ENCODE results near the gene RERE.

The RERE gene

DNA sequence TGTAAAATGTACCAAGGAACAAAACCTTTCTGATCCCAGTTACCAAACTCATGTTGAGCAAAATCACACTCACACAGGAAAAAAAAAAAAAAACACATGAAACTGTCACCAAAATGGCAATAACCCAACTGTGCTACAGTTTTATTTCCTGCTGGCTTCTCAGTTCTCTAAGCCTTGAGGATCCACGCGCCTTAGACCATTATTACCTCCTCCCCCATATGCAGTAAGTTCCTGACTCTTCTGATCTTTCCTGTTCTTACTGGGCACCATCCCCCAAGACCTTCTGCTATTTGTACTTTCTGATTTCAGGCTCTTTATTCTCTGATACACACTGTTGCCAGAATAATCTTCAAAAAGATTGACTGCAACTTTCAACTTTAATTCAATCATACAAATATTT is 419.9 kb downstream of the RERE start:
- H3K23ac ChIP-seq (ENCODE audit: low read depth, low read length, poor library complexity): no peak overlapping the region
- no peak overlapping the region for H4K8ac ChIP-seq (ENCODE audit: low read depth, low read length)
- no CpG with 5 or more reads among the region's 2 CpGs for WGBS, 2 donors (ENCODE audit: extremely low coverage in 2 of 2, insufficient read length in 2 of 2, insufficient replicate concordance in 1 of 2)
- H3K4ac ChIP-seq (ENCODE audit: low read length): no peak overlapping the region
- H3K79me1 ChIP-seq (ENCODE audit: low read depth, low read length): peaks cover 4% of the 10 kb centered on the region
- no peak overlapping the region for H2BK12ac ChIP-seq (ENCODE audit: low read length)
- H3K9me3 ChIP-seq (replicated peaks in 1 of 2; ENCODE audit: control insufficient read depth in 2 of 2, insufficient read depth in 1 of 2, low read depth in 1 of 2, low read length in 2 of 2): peaks cover 0 to 11% of the 10 kb centered on the region in 2 donors
- no peak overlapping the region for H3K4me3 ChIP-seq (ENCODE audit: low read length in 2 of 2)
- H3K9ac ChIP-seq (ENCODE audit: low read depth, low read length, poor library complexity): no peak overlapping the region
- peaks cover 17 to 24% of the 10 kb centered on the region in 2 donors for H3K4me1 ChIP-seq (ENCODE audit: control insufficient read depth in 2 of 2, insufficient read depth in 1 of 2, low read depth in 1 of 2, low read length in 2 of 2)
- H3K18ac ChIP-seq (ENCODE audit: low read length): no peak overlapping the region
- no peak overlapping the region for H3K14ac ChIP-seq (ENCODE audit: low read length)
- H3K36me3 ChIP-seq (replicated peaks in 1 of 2; ENCODE audit: control insufficient read depth in 2 of 2, insufficient read depth in 2 of 2, low read length in 2 of 2): peaks cover 4 to 67% of the 10 kb centered on the region in 2 donors
- no peak overlapping the region for H2BK120ac ChIP-seq (ENCODE audit: low read depth, low read length)
- peak overlapping the region; percentile 82 for H3K27ac ChIP-seq (replicated peaks; ENCODE audit: low read length)
- H2BK5ac ChIP-seq (ENCODE audit: low read length): no peak overlapping the region
- no peak overlapping the region for H3K4me2 ChIP-seq (ENCODE audit: insufficient read depth, low read length, poor library complexity, severe bottlenecking)
- DNase-seq (ENCODE audit: low spot score): no peak
- H2AK5ac ChIP-seq (ENCODE audit: low read depth, low read length): no peak overlapping the region
- H2AFZ ChIP-seq (ENCODE audit: low read length): no peak overlapping the region
- no peak overlapping the region for H2BK15ac ChIP-seq (ENCODE audit: low read length)
- H3K27me3 ChIP-seq (ENCODE audit: control insufficient read depth in 3 of 3, insufficient read depth in 3 of 3, low read depth in 1 of 3, low read length in 3 of 3): peaks cover 0 to 1% (median 0%) of the 10 kb centered on the region in 3 experiments
- H4K91ac ChIP-seq (ENCODE audit: low read depth, low read length, poor library complexity): no peak overlapping the region

DNA sequence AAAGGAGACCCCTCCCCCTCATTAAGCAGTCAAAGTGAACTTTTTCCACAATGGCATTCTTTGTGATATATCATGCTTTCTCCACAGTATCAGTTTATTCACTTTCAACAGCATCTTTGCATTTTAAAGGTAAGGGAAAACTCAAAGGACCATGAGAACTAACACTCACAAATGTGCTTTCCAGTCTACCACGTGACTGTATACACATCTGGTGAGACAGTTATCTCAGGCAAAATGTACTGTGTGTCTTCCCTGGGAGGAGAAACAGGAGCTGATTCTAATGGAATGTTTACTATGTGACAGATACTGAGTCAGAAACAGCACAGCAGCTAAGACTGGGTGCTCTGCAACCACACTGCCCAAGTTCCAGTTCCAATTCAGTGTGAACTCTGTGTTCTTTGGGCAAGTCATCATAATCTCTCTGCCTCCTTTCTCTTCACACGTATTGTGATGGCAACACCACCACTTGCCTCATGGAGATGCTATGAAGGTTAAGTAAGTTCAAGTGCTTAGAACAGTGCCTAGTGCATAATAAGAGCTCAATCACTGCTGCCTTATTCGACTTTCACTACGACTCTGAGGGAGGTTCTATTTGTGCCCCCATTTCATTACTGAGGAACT is 420.5 kb downstream of the RERE start:
- Histone ChIP-seq H3K4me2 (ENCODE audit: insufficient read depth, low read length, poor library complexity, severe bottlenecking) (no peak overlapping the region), H3K27me3 (ENCODE audit: control insufficient read depth in 3 of 3, insufficient read depth in 3 of 3, low read depth in 1 of 3, low read length in 3 of 3) (no peaks in the 10 kb centered on the region), H2AK5ac (ENCODE audit: low read depth, low read length) (no peak overlapping the region), H3K36me3 (replicated peaks in 1 of 2; ENCODE audit: control insufficient read depth in 2 of 2, insufficient read depth in 2 of 2, low read length in 2 of 2) (peaks cover 0 to 67% of the 10 kb centered on the region in 2 donors), H3K9ac (ENCODE audit: low read depth, low read length, poor library complexity) (no peak overlapping the region), H3K4ac (ENCODE audit: low read length) (no peak overlapping the region), H3K79me1 (ENCODE audit: low read depth, low read length) (peaks cover under 1% of the 10 kb centered on the region), H3K9me3 (replicated peaks in 1 of 2; ENCODE audit: control insufficient read depth in 2 of 2, insufficient read depth in 1 of 2, low read depth in 1 of 2, low read length in 2 of 2) (peaks cover 0 to 8% of the 10 kb centered on the region in 2 donors), H2AFZ (ENCODE audit: low read length) (no peak overlapping the region), H2BK120ac (ENCODE audit: low read depth, low read length) (no peak overlapping the region), H2BK15ac (ENCODE audit: low read length) (no peak overlapping the region), H3K14ac (ENCODE audit: low read length) (no peak overlapping the region), H4K8ac (ENCODE audit: low read depth, low read length) (no peak overlapping the region), H2BK12ac (ENCODE audit: low read length) (no peak overlapping the region), H3K4me3 (ENCODE audit: low read length in 2 of 2) (no peak overlapping the region), H3K23ac (ENCODE audit: low read depth, low read length, poor library complexity) (no peak overlapping the region), H4K91ac (ENCODE audit: low read depth, low read length, poor library complexity) (no peak overlapping the region), H2BK5ac (ENCODE audit: low read length) (no peak overlapping the region), H3K18ac (ENCODE audit: low read length) (no peak overlapping the region), H3K4me1 (ENCODE audit: control insufficient read depth in 2 of 2, insufficient read depth in 1 of 2, low read depth in 1 of 2, low read length in 2 of 2) (peaks cover 17 to 24% of the 10 kb centered on the region in 2 donors), H3K27ac (replicated peaks; ENCODE audit: low read length) (peak overlapping the region; percentile 82)
- no CpG with 5 or more reads among the region's 4 CpGs for WGBS, 2 donors (ENCODE audit: extremely low coverage in 2 of 2, insufficient read length in 2 of 2, insufficient replicate concordance in 1 of 2)
- DNase-seq (ENCODE audit: low spot score): no peak

DNA sequence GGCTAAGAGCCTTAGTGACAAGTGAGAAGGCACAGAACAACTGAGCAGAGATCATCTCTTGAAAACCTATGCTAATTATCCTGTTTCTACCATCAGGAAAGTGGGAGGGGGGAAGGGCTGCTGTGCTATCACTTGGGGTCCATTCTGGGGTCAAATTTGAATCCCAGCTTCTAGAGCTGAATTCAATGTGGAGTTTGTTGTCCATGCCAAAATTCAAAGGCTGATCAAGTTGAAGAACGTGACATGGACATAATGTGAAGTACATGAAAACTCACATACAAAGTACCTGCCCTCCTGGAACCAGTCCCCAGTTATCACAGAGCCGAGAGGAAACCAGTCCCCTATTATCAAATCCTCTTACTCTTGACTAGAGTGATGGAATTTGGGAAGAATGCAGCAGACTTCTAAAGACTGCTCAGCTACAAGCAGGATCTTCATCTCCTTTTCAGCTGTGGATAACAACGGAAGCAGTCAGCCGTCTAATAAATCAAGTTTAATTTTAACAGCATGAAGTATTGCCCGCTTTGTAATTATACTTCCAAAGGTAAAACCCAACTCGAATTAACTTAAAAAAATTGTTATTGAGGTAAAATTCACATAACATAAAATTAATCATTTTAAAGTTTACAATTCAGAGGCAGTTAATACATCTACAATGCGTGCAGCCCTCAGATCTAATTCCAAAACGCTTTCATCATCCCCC is 421.2 kb downstream of the RERE start:
- no peak overlapping the region for H3K4me2 ChIP-seq (ENCODE audit: insufficient read depth, low read length, poor library complexity, severe bottlenecking)
- peaks cover under 1% of the 10 kb centered on the region for H3K79me1 ChIP-seq (ENCODE audit: low read depth, low read length)
- no peak overlapping the region for H2BK15ac ChIP-seq (ENCODE audit: low read length)
- no peaks in the 10 kb centered on the region for H3K27me3 ChIP-seq (ENCODE audit: control insufficient read depth in 3 of 3, insufficient read depth in 3 of 3, low read depth in 1 of 3, low read length in 3 of 3)
- no CpG with 5 or more reads among the region's 8 CpGs for WGBS, 2 donors (ENCODE audit: extremely low coverage in 2 of 2, insufficient read length in 2 of 2, insufficient replicate concordance in 1 of 2)
- H3K18ac ChIP-seq (ENCODE audit: low read length): no peak overlapping the region
- H2BK12ac ChIP-seq (ENCODE audit: low read length): no peak overlapping the region
- DNase-seq (ENCODE audit: low spot score): peak; percentile 74
- no peak overlapping the region for H3K23ac ChIP-seq (ENCODE audit: low read depth, low read length, poor library complexity)
- no peak overlapping the region for H4K8ac ChIP-seq (ENCODE audit: low read depth, low read length)
- no peak overlapping the region for H2AK5ac ChIP-seq (ENCODE audit: low read depth, low read length)
- no peak overlapping the region for H2BK120ac ChIP-seq (ENCODE audit: low read depth, low read length)
- H2AFZ ChIP-seq (ENCODE audit: low read length): no peak overlapping the region
- H3K27ac ChIP-seq (replicated peaks; ENCODE audit: low read length): peak overlapping the region; percentile 94
- H4K91ac ChIP-seq (ENCODE audit: low read depth, low read length, poor library complexity): no peak overlapping the region
- peaks cover 17 to 24% of the 10 kb centered on the region in 2 donors for H3K4me1 ChIP-seq (ENCODE audit: control insufficient read depth in 2 of 2, insufficient read depth in 1 of 2, low read depth in 1 of 2, low read length in 2 of 2)
- no peak overlapping the region for H3K9ac ChIP-seq (ENCODE audit: low read depth, low read length, poor library complexity)
- H3K36me3 ChIP-seq (replicated peaks in 1 of 2; ENCODE audit: control insufficient read depth in 2 of 2, insufficient read depth in 2 of 2, low read length in 2 of 2): peaks cover 0 to 65% of the 10 kb centered on the region in 2 donors
- no peak overlapping the region for H3K4me3 ChIP-seq (ENCODE audit: low read length in 2 of 2)
- no peak overlapping the region for H2BK5ac ChIP-seq (ENCODE audit: low read length)
- no peak overlapping the region for H3K14ac ChIP-seq (ENCODE audit: low read length)
- H3K4ac ChIP-seq (ENCODE audit: low read length): no peak overlapping the region
- H3K9me3 ChIP-seq (replicated peaks in 1 of 2; ENCODE audit: control insufficient read depth in 2 of 2, insufficient read depth in 1 of 2, low read depth in 1 of 2, low read length in 2 of 2): peaks cover 0 to 8% of the 10 kb centered on the region in 2 donors

- peaks cover 0 to 67% of the 10 kb centered on the region in 2 donors for H3K36me3 ChIP-seq (replicated peaks in 1 of 2; ENCODE audit: control insufficient read depth in 2 of 2, insufficient read depth in 2 of 2, low read length in 2 of 2)
Observed at GRCh38 chr1:8395433-8395866, 422.0 kb downstream of the RERE start.

More at GRCh38 chr1:8395433-8395866, 422.0 kb downstream of the RERE start:
- H2AFZ ChIP-seq (ENCODE audit: low read length): no peak overlapping the region
- peak overlapping the region; percentile 94 for H3K27ac ChIP-seq (replicated peaks; ENCODE audit: low read length)
- H2BK12ac ChIP-seq (ENCODE audit: low read length): no peak overlapping the region
- H4K8ac ChIP-seq (ENCODE audit: low read depth, low read length): no peak overlapping the region
- DNase-seq (ENCODE audit: low spot score): no peak
- H3K23ac ChIP-seq (ENCODE audit: low read depth, low read length, poor library complexity): no peak overlapping the region
- no peak overlapping the region for H3K9ac ChIP-seq (ENCODE audit: low read depth, low read length, poor library complexity)
- H3K4me1 ChIP-seq (ENCODE audit: control insufficient read depth in 2 of 2, insufficient read depth in 1 of 2, low read depth in 1 of 2, low read length in 2 of 2): peaks cover 17 to 24% of the 10 kb centered on the region in 2 donors
- H3K18ac ChIP-seq (ENCODE audit: low read length): no peak overlapping the region
- H3K27me3 ChIP-seq (ENCODE audit: control insufficient read depth in 3 of 3, insufficient read depth in 3 of 3, low read depth in 1 of 3, low read length in 3 of 3): no peaks in the 10 kb centered on the region
- H2BK5ac ChIP-seq (ENCODE audit: low read length): no peak overlapping the region
- H3K4me2 ChIP-seq (ENCODE audit: insufficient read depth, low read length, poor library complexity, severe bottlenecking): no peak overlapping the region
- H3K4me3 ChIP-seq (ENCODE audit: low read length in 2 of 2): no peak overlapping the region
- H2BK120ac ChIP-seq (ENCODE audit: low read depth, low read length): no peak overlapping the region
- peaks cover 2% of the 10 kb centered on the region for H3K79me1 ChIP-seq (ENCODE audit: low read depth, low read length)
- H2AK5ac ChIP-seq (ENCODE audit: low read depth, low read length): no peak overlapping the region
- peaks cover 0 to 8% of the 10 kb centered on the region in 2 donors for H3K9me3 ChIP-seq (replicated peaks in 1 of 2; ENCODE audit: control insufficient read depth in 2 of 2, insufficient read depth in 1 of 2, low read depth in 1 of 2, low read length in 2 of 2)
- no peak overlapping the region for H2BK15ac ChIP-seq (ENCODE audit: low read length)
- H3K14ac ChIP-seq (ENCODE audit: low read length): no peak overlapping the region
- H3K4ac ChIP-seq (ENCODE audit: low read length): no peak overlapping the region
- no peak overlapping the region for H4K91ac ChIP-seq (ENCODE audit: low read depth, low read length, poor library complexity)
- no CpG with 5 or more reads among the region's 2 CpGs for WGBS, 2 donors (ENCODE audit: extremely low coverage in 2 of 2, insufficient read length in 2 of 2, insufficient replicate concordance in 1 of 2)

All from neuronal stem cell (in vitro differentiated cells).